Subcutaneous abdominal adipose tissue (tissue), 5 donors: Measurements from ENCODE around the gene PSMD13.
"Not testable (repeated sequence)": the region's sequence is repeated elsewhere in the genome, so short reads cannot be mapped to it uniquely, and the experiment has no call there.

Experiments
- H3K27ac ChIP-seq: one replicate; pipeline ENCODE4 v1.7.0; 2013; ENCODE audit warnings: low read depth, mild to moderate bottlenecking, inconsistent platforms, low read length, moderate library complexity
- H3K27me3 ChIP-seq, 5 donors: one replicate each; pipeline ENCODE4 v1.7.0; 2013; ENCODE audit warnings: low read length in 5 of 5, inconsistent platforms in 1 of 5; ENCODE audit not compliant: control insufficient read depth in 5 of 5, insufficient read depth in 4 of 5
- H3K36me3 ChIP-seq, 5 donors: one replicate each; pipeline ENCODE4 v1.7.0; 2013; ENCODE audit warnings: low read length in 5 of 5; ENCODE audit not compliant: control insufficient read depth in 5 of 5, insufficient read depth in 5 of 5
- H3K4me1 ChIP-seq, 5 donors: one replicate each; pipeline ENCODE4 v1.7.0; 2013; ENCODE audit warnings: low read length in 5 of 5, mild to moderate bottlenecking in 3 of 5, moderate library complexity in 1 of 5; ENCODE audit not compliant: control insufficient read depth in 5 of 5, insufficient read depth in 5 of 5
- H3K4me3 ChIP-seq, 5 donors: one replicate each; pipeline ENCODE4 v1.7.0; 2013; ENCODE audit warnings: low read length in 5 of 5, low read depth in 1 of 5
- H3K9ac ChIP-seq, 5 donors: one replicate each; pipeline ENCODE4 v1.7.0; 2013; ENCODE audit warnings: low read length in 5 of 5, mild to moderate bottlenecking in 4 of 5, moderate library complexity in 3 of 5
- H3K9me3 ChIP-seq, 5 donors: one replicate each; pipeline ENCODE4 v1.7.0; 2013; ENCODE audit warnings: low read length in 5 of 5; ENCODE audit not compliant: control insufficient read depth in 5 of 5
- donor health status: healthy.
- donor health status: healthy.
- donor health status: healthy.
- donor health status: healthy.
- donor health status: healthy.

PSMD13 gene

DNA sequence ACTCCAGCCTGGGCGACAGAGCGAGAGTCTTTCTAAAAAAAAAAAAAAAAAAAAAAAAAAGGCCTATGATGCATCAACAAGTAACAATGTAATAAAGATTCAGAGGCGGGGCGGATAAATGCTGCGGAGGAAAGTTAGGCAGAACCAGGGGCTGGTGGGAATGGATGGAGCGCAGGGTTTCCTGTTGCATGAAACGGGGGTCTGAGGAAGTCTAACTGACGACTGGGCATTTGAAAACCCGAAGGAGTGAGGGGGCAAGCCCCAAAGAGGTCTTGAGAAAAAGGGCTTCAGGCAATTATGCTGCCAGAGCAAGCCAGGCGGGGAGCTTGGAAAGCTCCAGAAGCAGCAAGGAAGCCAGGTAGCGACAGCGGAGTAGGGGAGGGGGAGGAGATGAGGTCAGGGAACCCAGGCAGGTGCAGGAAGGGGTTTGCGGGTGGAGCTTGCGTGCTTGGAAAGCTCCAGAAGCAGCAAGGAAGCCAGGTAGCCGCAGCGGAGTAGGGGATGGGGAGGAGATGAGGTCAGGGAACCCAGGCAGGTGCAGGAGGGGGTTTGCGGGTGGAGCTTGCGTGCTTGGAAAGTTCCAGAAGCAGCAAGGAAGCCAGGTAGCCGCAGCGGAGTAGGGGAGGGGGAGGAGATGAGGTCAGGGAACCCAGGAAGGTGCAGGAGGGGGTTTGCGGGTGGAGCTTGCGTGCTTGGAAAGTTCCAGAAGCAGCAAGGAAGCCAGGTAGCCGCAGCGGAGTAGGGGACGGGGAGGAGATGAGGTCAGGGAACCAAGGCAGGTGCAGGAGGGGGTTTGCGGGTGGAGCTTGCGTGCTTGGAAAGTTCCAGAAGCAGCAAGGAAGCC, 50.4 kb downstream of the PSMD13 start:
- H3K9me3 ChIP-seq, H3K27ac ChIP-seq, H3K9ac ChIP-seq, H3K4me3 ChIP-seq: not testable (repeated sequence)
- Histone ChIP-seq H3K36me3 (peaks cover 0 to 16% (median under 1%) of the 10 kb centered on the region in 5 donors), H3K27me3 (peaks cover 5 to 42% (median 19%) of the 10 kb centered on the region in 5 donors), H3K4me1 (peaks cover 0 to 20% (median 16%) of the 10 kb centered on the region in 5 donors)

- no peak overlapping the region for H3K27ac ChIP-seq
- H3K27me3 ChIP-seq, result peaks cover 2 to 35% (median 12%) of the 10 kb centered on the region in 5 donors
- H3K4me1 ChIP-seq, result peaks cover 0 to 20% (median 16%) of the 10 kb centered on the region in 5 donors
- peak overlapping the region in 4 of 5 donors; percentile 66 to 74 (median 68) for H3K4me3 ChIP-seq
- peaks cover 0 to 22% (median 4%) of the 10 kb centered on the region in 5 donors for H3K36me3 ChIP-seq
- peak overlapping the region in 4 of 5 donors; percentile 62 to 77 (median 72) for H3K9ac ChIP-seq
- H3K9me3 ChIP-seq, result no peaks in the 10 kb centered on the region
Observed at GRCh38 chr11:287821-288477, 51.2 kb downstream of the PSMD13 start.

DNA sequence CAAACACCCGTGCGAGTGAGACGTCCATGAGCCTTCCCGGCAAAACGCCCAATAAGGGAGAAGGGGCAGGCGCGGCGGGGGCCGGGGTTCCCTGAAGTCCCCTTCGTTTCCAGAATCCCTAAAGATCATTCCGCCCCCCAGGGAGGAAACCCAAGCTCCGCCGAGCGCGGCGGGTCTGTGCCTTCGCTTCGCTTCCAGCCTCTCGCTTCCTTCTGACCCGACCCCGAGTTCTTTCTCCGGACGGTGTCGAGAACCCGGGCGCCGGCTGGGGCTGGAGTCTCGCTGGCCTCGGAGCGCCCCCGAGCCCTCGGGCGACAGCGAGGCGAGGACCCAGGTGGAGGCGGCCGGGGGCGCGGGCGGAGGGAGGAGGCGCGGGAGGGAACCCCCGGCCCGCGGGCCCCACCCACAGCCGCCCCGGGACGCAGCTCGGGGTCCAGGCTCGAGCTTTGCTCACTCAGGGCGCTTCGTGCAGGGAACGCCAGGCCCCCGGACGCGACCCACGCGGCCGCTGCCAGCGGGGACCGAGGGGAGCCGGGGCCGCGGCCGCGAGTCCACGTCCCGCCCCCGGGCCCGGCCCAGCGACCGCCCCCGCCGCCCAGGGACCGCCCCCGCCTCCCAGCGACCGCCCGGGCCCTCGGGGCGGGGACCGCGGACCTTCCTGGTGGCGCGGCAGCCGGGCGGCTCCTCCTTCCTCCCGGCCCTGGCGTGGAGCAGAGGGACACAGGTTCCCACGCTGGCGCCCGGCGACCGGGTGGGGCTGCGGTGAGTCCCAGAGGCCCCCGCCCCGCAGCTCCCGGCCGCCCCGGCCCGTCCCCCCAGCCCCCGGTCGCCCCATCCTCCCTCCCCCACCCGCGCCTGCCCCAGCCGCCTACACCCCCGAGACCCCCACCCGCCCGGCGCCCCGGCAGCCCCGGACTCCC, 52.0 kb downstream of the PSMD13 start, which contains the start of gene PGGHG:
PGGHG (plus strand) TSS at position 649 of the 920 bp plus-strand sequence. CDS start 691 bp downstream, outside the sequence.
- Histone ChIP-seq H3K9me3 (no peaks in the 10 kb centered on the region), H3K4me1 (peaks cover 0 to 20% (median 16%) of the 10 kb centered on the region in 5 donors), H3K9ac (peak within 1 kb of the TSS in 4 of 5 donors; percentile 62 to 77 (median 72)), H3K4me3 (peak within 1 kb of the TSS in 4 of 5 donors; percentile 66 to 74 (median 68)), H3K27ac (no peak within 1 kb of the TSS), H3K36me3 (peaks cover 0 to 28% (median 4%) of the 10 kb centered on the region in 5 donors), H3K27me3 (peaks cover 0 to 32% (median 11%) of the 10 kb centered on the region in 5 donors)

DNA sequence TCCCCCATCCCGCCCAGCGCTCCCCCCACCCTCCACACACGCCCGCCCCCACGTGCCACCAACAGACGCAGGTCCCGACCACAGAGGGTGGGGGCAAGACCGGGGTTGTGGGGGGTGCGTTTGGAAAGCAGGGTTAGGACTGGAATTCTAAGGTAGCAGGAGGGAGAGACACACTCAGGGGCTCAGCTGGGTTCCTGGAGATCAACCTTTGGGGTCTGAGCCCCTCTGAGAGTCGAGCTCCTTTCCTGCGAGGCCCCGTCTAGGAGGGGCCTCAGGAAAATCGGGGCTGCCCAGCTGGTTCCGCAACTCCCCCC, 52.6 kb downstream of the PSMD13 start:
- peak overlapping the region in 3 of 5 donors; percentile 47 to 49 (median 49) for H3K4me3 ChIP-seq
- no peak overlapping the region for H3K27ac ChIP-seq
- H3K36me3 ChIP-seq, result peaks cover 0 to 34% (median 10%) of the 10 kb centered on the region in 5 donors
- H3K4me1 ChIP-seq, result peaks cover 0 to 20% (median 16%) of the 10 kb centered on the region in 5 donors
- H3K9ac ChIP-seq, result peak overlapping the region in 2 of 5 donors; percentile 21 to 43
- peaks cover 0 to 26% (median 8%) of the 10 kb centered on the region in 5 donors for H3K27me3 ChIP-seq
- H3K9me3 ChIP-seq, result no peaks in the 10 kb centered on the region

GRCh38 chr11:289712-290620, 53.2 kb downstream of the PSMD13 start:
- no peaks in the 10 kb centered on the region for H3K9me3 ChIP-seq
- H3K36me3 ChIP-seq, result peaks cover 0 to 40% (median 13%) of the 10 kb centered on the region in 5 donors
- peak overlapping the region in 2 of 5 donors; percentile 21 to 43 for H3K9ac ChIP-seq
- peak overlapping the region in 3 of 5 donors; percentile 47 to 49 (median 49) for H3K4me3 ChIP-seq
- peaks cover 0 to 22% (median 7%) of the 10 kb centered on the region in 5 donors for H3K27me3 ChIP-seq
- peaks cover 0 to 20% (median 16%) of the 10 kb centered on the region in 5 donors for H3K4me1 ChIP-seq
- H3K27ac ChIP-seq, result no peak overlapping the region

DNA sequence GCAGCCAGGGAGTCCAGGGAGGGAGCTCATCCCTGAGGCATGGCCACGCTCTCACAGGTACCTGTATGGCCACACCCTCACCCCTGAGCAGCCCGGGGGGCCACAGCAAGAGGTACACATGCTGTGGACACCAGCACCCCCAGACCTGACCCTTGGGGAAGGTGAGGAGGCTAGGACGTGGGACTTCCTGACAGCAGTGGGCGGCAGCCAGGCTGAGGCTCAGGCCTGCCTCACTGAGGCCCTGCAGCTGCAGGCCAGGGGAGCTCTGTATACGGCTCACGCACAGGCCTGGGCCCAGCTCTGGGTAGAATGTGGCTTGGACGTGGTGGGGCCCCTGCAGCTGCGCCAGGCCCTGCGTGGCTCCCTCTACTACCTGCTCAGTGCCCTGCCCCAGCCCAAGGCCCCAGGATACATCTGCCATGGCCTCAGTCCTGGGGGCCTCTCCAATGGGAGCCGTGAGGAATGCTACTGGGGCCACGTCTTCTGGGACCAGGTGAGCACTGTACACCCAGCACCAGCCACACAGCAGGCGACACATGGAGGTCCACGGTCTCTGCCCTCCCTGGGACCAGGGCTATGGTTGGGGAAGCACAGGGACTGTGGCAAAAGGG, 54.0 kb downstream of the PSMD13 start:
- H3K9ac ChIP-seq, result no peak overlapping the region
- no peaks in the 10 kb centered on the region for H3K9me3 ChIP-seq
- H3K27me3 ChIP-seq, result peaks cover under 1 to 17% (median 7%) of the 10 kb centered on the region in 5 donors
- no peak overlapping the region for H3K4me3 ChIP-seq
- H3K27ac ChIP-seq, result no peak overlapping the region
- peaks cover 0 to 20% (median 16%) of the 10 kb centered on the region in 5 donors for H3K4me1 ChIP-seq
- H3K36me3 ChIP-seq, result peaks cover 0 to 42% (median 13%) of the 10 kb centered on the region in 5 donors

- Histone ChIP-seq H3K36me3 (peaks cover 0 to 42% (median 13%) of the 10 kb centered on the region in 5 donors), H3K4me3 (no peak overlapping the region), H3K4me1 (peaks cover 0 to 20% (median 16%) of the 10 kb centered on the region in 5 donors), H3K27me3 (peaks cover 5 to 24% (median 14%) of the 10 kb centered on the region in 5 donors), H3K27ac (no peak overlapping the region), H3K9ac (no peak overlapping the region), H3K9me3 (no peaks in the 10 kb centered on the region)
Observed at GRCh38 chr11:291281-292210, 54.8 kb downstream of the PSMD13 start.
